Hematopoietic multipotent progenitor cell treated with erythropoietin and hydrocortisone succinate and interleukin-3 and kit ligand, for 8 days (in vitro differentiated cells): ENCODE measurements around the gene AHSA1.
"Not testable (repeated sequence)": the region's sequence is repeated elsewhere in the genome, so short reads cannot be mapped to it uniquely, and the experiment has no call there.

ENCODE experiments used
- DNase-seq: peaks from one replicate; pipeline ENCODE4 v3.0.0-alpha.2; 2015

Gene AHSA1

GRCh38 chr14:77457522-77458248, at the start of gene AHSA1, which contains the start of gene VIPAS39:
Gene AHSA1, plus strand, starts transcription at chr14:77458093. Its CDS starts 97 bp downstream, at chr14:77458190.
Gene VIPAS39, minus strand, starts transcription at chr14:77457601. Its CDS starts 3,499 bp downstream, at chr14:77454102.
- peak; percentile 99 for DNase-seq

- DNase-seq, result peak; percentile 79
Observed at GRCh38 chr14:77409131-77409533, 48.8 kb upstream of the AHSA1 start.

DNA sequence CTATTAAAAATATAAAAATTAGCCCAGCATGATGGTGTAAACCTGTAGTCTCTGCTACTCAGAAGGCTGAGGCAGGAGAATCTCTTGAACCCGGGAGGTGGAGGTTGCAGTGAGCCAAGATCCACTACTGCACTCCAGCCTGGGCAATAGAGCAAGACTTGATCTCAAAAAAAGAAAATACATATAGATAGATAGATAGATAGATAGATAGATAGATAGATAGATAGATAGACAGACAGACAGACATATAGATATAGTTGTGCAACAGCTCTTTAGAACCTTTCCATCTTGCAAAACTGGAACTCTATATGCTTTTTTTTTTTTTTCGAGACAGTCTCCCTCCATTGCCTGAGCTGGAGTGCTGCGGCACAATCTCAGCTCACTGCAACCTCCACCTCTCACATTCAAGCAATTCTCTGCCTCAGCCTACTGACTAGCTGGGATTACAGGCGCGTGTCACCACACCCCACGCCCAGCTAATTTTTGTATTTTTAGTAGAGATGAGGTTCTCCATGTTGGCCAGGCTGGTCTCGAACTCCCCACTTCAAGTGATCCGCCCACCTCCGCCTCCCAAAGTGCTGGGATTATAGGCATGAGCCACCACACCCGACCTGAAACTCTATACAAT, 42.4 kb upstream of the AHSA1 start:
- DNase-seq, result not testable (repeated sequence)

DNA sequence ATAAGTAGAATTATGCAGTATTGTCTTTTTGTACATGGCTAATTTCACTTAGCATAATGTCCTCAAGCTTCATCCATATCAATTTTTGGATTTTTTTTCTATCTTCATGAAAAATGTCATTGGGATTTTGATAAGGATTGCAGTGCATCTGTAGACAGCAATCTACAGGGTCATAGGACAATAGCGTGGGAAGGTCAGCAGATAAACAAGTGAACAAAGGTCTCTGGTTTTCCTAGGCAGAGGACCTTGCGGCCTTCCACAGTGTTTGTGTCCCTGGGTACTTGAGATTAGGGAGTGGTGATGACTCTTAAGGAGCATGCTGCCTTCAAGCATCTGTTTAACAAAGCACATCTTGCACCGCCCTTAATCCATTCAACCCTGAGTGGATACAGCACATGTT, 41.8 kb upstream of the AHSA1 start:
- DNase-seq, result not testable (repeated sequence)

- DNase-seq, result no peak
Observed at GRCh38 chr14:77416836-77417235, 41.1 kb upstream of the AHSA1 start.

GRCh38 chr14:77421201-77421600, 36.7 kb upstream of the AHSA1 start:
- DNase-seq, result no peak

DNA sequence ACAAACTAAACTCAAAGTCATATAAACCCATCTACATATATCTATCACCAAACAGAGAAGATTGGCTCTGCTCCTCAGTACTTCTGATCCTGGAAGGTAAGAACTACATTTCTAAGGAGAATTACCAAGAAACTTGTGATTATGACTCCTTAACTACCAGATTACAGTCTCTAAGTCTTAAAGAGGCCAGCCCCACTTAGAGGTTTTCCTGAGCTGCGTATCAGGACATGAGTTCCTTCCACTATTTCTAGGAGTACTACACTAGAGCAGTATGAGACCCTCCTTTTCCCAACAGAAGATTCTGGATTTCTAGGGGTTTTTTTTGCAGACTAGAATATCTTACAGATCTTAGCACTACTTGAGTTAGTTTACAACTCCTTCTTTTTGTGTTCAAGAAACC, 34.5 kb upstream of the AHSA1 start, which contains the start of gene NOXRED1:
Gene NOXRED1 (minus strand): TSS at position 101 of the 400 bp plus-strand sequence. CDS start 634 bp downstream, outside the sequence.
- no peak for DNase-seq

DNA sequence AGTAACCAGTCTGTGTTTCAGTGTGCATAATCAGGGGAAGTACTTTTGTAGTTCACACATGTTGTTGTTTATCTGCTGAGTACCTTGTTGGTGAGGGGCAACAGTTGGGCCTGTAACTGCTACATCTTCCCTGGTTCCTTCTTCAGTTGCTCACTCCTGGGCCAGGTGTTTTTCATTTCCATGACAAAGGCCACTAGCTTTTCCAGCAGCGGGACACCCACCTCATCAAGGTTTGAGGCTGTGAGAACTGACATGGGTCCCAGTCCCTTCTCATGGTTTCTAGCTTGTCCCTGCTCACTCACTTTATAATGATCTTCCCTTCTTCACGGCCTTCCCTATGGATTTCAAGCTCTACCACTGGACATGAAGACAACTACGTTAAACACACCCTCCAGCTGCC, 33.0 kb upstream of the AHSA1 start:
- no peak for DNase-seq

DNA sequence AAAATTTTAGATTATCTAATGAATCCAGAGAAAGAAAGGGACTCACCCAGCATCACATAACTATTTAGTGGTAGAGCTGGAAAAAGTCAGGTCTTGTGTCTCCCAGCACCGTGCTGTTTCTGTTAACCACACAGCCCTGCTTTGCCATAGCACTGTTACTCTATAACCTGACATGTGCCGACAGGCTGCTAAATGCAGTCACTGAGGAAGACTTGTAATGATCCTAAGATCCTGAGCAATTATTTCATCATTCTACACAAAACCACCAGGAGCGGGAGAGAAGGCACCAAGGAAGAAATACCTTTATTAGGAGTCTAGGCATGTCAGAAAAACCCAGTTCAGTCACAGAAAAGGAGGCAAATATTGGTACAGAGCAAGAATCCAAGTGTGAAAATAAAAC, 31.5 kb upstream of the AHSA1 start:
- no peak for DNase-seq

- no peak for DNase-seq
Observed at GRCh38 chr14:77436042-77436441, 21.9 kb upstream of the AHSA1 start.

DNA sequence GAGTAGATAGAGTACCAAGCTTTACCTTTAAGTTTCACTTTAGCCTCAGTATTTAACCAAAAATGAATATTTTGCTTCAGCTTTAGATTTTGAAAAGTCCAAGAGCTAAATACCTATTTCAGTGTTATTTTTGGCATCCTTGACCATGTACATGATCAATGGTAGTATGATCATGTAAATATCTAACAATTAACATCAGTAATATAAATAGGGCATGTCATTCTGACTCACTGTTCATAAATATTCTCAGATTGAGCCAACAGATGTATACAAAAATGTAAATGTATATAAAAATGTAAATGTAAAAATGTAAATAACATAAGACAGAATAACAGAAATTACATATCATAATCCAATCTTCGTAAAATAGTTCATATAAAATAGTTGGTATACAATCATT, 19.3 kb upstream of the AHSA1 start:
- DNase-seq, result no peak

- no peak for DNase-seq
Observed at GRCh38 chr14:77439861-77440260, 18.0 kb upstream of the AHSA1 start.

DNA sequence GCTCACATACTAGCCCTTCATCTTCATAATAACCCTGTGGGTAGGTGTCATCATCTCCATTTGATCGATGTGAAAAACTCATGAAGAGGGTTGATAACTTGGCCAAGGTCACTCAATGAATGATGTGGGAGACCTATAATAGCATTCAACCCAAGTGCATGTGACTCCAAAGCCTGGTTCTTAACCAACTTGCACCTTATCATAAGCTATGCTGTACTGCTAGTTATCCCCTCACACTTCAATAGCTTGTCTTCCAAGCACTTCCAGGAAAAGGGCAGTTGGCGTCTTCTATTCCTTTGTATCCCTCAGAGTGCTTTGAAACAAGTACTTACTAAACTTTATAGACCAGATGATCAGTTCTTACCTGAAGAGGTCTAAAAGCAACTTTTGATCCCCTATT, 15.7 kb upstream of the AHSA1 start:
- DNase-seq, result no peak

DNA sequence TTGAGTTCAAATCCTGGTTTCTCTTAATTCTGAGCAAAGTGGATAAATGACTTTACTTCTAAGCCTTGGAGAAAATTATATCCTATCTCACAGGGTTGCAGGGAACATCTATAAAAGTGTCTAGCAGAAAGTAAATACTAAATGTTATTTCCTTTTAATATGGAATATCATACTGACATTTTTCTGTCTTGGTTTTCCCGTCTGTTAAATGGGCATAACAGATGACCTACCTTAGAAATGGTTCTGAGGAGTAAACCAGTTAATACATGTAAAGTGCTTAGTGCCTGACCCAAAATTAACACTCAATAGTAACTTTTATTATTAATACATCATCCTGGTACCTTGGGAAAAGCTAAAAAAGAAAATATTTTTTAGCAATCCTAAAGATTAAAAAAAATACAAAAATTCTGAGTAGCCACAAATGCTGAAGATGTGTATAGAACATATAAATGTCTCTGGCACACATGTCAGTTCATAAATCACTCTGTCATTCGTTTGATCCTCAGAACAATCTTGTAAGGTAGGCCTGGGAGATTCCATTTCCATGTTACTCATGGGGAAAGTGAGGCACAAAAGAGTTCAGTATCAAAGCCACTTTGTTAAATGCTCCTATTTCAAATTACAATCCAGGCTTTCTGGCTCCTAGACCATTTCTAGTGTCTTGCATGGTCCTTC, 1.8 kb upstream of the AHSA1 start:
- DNase-seq, result no peak

- DNase-seq, result no peak
Observed at GRCh38 chr14:77457115-77457521, 775 bp upstream of the AHSA1 start.

DNA sequence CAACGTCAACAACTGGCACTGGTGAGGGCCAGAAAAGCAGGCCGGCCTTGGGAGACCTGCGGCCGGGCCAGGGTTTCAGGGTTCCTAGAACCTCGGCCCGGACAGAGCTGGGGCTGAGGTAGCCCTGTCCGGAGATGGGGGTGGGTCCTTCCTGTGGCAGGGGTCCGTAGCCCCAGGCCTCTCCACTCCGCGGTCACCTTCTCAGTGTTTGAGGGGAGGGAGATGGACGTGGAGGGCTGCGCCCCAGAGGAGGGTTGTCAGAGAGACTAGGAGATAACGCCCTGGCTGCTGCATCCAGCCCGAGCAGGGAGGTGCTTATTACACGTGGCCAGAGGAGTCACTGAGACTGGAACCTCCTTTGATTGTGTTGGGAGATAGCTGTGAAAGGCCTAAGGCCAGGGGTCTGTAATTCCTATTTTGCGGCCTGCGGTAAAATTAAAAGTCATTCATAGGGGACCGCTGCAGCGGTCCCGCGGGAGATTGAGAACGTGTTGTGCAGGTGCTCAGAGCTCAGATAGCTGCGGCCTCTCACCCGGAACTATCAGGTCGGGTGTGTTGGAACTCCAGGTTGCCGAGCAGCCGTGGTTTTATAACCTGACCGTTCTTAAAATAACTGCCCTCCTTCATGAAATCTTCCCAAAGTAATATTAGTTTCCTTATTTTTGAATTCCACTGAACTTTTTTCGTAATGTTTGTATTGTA, 507 bp downstream of the AHSA1 start:
- peak; percentile 92 for DNase-seq

DNA sequence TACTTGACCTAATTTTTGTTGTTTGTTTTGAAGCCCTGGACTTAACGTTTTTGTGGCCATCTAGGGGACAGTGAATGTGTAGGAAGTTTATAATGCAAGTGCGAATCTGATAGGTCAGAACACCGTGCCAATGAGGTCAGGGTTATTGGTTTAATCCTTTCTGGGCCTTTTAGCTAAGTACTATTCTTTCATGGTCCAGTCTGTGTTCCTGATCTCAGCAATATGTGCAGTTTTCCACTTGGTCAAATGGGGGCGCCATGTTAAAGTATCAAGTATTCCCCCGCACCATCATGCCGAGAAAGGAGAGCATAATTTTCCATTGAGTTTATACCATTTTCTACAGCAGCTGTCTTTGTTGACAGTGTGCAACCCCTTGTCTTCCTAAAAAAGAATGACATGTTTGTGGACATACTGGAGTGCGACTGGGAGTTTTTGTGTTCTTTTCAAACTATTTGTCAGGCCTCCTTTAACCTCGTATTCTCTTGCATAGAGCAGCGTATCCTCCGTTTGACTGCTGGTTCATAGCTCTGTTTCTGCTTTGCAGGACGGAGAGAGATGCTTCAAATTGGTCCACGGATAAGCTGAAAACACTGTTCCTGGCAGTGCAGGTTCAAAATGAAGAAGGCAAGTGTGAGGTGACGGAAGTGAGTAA, 1.3 kb downstream of the AHSA1 start:
- peak; percentile 90 for DNase-seq

DNA sequence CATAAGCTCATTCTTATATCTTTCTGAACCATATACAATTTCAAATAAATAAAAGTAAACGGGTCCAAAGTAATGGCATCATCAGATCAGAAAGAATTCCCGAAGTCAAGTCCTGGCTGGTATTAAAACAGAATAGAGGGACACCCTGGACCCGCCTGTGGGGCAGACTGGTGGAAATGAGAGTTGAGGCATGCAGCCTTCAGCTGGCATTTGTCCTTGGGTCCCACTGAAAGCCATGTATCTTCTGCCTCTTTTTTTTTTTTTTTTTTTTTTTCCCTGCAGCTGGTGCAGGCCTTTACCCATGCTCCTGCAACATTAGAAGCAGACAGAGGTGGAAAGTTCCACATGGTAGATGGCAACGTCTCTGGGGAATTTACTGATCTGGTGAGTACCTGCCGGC, 9.9 kb downstream of the AHSA1 start:
- no peak for DNase-seq

- no peak for DNase-seq
Observed at GRCh38 chr14:77469067-77469505, 11.2 kb downstream of the AHSA1 start.

GRCh38 chr14:77469539-77469938, 11.6 kb downstream of the AHSA1 start:
- DNase-seq, result no peak

- no peak for DNase-seq
Observed at GRCh38 chr14:77470224-77470870, 12.5 kb downstream of the AHSA1 start.

DNA sequence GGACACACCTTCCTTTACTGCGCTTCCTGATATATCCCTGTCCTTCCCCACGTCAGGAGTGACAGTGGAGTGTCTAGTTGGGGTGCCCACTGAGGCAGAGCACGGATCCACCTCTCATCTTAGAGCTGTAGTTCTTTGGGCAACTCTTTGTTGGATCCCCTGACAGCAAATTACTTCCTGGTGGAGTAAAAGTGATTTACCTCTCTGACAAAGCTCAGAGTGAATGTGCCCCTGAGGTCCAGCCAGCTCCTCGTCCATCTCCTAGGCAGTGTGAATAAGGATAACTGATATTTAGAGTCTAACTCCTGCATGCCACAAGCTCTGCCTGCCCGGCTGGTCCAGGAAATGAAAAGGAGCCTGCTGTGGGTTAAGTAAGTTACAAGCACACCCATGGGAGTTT, 16.0 kb downstream of the AHSA1 start:
- no peak for DNase-seq
